Retinal pigment epithelial cell (primary cell): ENCODE data around the gene SPATS2.

Experiments
- DNase-seq: peaks from one replicate; pipeline ENCODE4 v3.0.0-alpha.2; 2010; ENCODE audit warnings: low read depth
- H3K4me3 ChIP-seq: 2 replicates; pipeline ENCODE4 v1.5.1; 2011; ENCODE audit warnings: mild to moderate bottlenecking, low read length, control low read depth, moderate library complexity
- TF ChIP-seq, protein P1 (sequence below): conservative IDR thresholded peaks from 2 replicates; pipeline ENCODE4 v1.5.1; 2011; ENCODE audit warnings: low read depth, low read length, control low read depth, inconsistent platforms

Gene SPATS2

DNA sequence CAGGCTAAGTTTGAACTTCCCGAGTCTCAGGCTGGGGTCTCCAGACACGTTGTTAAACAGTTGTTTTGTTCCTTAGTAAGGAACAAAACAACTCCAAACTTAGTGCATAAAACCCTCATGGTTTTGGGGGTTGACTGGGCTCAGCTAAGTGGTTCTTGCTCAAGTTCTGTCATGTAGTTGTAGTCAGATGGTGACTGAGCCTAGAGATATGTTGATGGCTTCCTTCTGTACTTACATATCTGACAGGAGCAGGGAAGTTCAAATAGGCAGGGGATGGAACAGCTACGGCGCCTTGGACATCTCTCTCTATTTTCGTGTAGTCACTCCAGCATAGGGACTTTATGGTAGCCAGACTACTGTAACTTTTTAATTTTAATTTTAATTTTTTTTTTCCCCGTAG is 45.7 kb downstream of the SPATS2 start:
- no peak for DNase-seq
- no peak overlapping the region for H3K4me3 ChIP-seq
- TF ChIP-seq, protein P1, sequence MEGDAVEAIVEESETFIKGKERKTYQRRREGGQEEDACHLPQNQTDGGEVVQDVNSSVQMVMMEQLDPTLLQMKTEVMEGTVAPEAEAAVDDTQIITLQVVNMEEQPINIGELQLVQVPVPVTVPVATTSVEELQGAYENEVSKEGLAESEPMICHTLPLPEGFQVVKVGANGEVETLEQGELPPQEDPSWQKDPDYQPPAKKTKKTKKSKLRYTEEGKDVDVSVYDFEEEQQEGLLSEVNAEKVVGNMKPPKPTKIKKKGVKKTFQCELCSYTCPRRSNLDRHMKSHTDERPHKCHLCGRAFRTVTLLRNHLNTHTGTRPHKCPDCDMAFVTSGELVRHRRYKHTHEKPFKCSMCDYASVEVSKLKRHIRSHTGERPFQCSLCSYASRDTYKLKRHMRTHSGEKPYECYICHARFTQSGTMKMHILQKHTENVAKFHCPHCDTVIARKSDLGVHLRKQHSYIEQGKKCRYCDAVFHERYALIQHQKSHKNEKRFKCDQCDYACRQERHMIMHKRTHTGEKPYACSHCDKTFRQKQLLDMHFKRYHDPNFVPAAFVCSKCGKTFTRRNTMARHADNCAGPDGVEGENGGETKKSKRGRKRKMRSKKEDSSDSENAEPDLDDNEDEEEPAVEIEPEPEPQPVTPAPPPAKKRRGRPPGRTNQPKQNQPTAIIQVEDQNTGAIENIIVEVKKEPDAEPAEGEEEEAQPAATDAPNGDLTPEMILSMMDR: no peak

DNA sequence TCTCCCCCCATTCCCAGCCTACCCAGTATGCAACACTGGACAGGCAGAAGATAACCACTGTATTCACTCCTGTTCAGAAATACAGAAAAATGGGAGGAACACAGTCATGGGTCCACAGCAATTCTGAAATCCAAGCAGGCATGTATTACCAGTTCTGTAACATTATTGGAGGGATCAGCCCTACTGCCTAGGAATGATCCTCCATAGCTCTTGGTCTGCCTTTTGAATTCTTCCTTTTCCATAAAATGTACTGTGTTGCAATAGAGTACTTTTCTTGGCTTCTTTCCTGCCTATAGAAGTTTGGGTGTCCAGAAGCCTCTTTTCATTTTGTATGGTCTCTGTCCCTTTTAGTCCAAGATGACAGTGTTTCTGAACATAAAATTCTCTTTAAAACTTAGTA is 46.5 kb downstream of the SPATS2 start:
- TF ChIP-seq, protein P1: no peak
- DNase-seq: no peak
- H3K4me3 ChIP-seq: no peak overlapping the region

DNA sequence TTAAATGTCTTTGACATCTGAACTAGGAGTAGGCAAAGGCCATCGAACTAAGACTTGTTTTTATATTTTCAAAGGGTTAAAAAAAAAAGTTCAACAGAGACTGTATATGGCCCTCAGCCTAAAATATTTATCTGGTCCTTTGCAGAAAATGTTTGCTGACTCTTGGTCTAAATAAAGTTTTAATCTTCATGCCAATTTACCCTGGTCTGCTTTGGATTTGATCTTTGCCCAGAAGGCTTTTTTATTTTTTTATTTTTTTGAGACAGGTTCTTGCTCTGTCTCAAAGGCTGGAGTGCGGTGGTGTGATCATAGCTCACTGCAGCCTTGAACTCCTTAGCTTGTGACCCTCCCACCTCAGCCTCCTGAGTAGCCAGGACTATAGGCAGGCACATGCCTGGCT is 47.1 kb downstream of the SPATS2 start:
- DNase-seq: no peak
- TF ChIP-seq, protein P1: no peak
- no peak overlapping the region for H3K4me3 ChIP-seq

DNA sequence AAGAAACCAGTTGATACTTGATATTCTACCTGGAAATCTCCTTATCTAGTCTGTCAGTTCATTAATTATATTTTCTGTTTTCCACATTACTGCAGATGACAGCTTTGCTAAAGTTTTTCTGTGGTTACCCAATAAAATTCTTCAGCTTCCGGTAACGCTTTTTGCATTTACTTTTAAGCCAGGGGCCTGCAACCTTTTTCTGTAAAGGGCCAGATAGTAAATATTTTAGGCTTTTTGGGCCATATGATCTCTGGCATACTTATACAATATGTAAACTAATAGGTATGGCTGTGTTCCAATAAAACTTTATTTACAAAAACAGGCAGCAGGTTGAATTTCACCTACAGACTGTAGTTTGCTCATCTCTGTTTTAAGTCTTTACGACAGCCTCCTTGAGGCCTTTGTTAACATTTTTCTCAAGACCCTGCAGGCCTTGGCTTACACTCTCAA is 48.3 kb downstream of the SPATS2 start:
- H3K4me3 ChIP-seq: no peak overlapping the region
- TF ChIP-seq, protein P1: no peak
- no peak for DNase-seq

DNA sequence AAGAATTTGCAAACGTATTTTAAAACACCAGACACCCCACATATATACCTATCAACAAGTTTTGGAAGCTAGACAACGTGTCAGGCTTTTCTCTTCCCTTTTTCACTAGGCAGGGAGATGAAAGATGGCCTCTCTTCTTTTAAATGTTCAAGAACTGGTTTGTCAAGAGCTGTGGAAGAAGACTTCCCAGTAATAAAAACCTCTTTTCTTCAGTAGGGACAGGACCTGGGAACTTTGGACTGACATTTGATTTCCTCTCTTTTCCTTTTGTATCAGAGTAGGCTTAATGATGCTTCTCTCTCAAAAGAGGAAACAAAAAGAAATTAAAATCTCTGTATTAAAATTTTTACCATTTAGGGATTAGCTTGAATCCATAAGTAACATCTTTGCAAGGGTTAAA is 49.6 kb downstream of the SPATS2 start:
- TF ChIP-seq, protein P1: no peak
- H3K4me3 ChIP-seq: no peak overlapping the region
- DNase-seq: no peak

DNA sequence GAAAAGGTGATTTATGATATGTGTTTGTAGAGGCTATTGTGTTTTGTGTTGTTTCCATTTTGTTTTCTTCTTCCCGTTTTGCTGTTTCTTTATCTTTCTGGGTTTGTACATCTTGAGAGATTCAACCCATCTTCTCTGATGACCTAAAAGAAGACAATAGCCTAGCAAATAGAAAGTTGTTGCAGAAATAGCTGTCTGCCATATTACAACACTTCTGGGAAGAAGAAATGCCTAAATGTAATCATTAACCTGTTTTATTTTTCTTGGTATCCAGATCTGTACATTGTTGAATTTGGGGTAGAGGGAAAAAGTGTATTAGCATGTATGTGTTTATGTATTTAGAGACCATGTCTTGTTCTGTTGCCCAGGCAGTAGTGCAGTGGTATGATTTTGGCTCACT is 50.3 kb downstream of the SPATS2 start:
- TF ChIP-seq, protein P1: no peak
- DNase-seq: no peak
- H3K4me3 ChIP-seq: no peak overlapping the region

DNA sequence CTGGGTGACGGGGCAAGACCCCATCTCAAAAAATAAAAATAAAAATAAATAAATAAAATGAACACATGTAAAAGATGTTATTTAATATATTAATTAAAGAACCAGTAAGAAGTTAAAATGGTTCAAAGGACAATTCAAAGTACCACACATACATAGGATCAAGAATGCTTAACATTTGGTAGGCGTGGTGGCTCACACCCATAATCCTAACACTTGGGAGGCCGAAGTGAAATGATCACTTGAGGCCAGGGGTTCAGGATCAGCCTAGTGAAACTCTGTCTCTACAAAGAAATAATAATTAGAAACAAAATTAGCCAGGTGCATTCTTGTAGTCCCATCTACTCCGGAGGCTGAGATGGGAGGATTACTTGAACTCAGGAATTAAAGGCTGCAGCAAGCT is 53.3 kb downstream of the SPATS2 start:
- DNase-seq: no peak
- TF ChIP-seq, protein P1: no peak
- no peak overlapping the region for H3K4me3 ChIP-seq
